ENCODE data around the gene BRD3.
"Not testable (repeated sequence)": the region's sequence is repeated elsewhere in the genome, so short reads cannot be mapped to it uniquely, and the experiment has no call there.

BRD3 gene

GRCh38 chr9:134067904-134068743, at the start of gene BRD3:
Gene BRD3, minus strand, starts transcription at chr9:134068026. Its CDS starts 14,549 bp downstream, at chr9:134053477.
- peak; percentile 57 to 58 for DNase-seq (ENCODE audit: low read depth in 2 of 2)

- DNase-seq (ENCODE audit: low read depth in 2 of 2), result no peak
These were observed 44.7 kb upstream of the BRD3 start for GRCh38 chr9:134112561-134112960.

GRCh38 chr9:134111064-134111463, 43.2 kb upstream of the BRD3 start:
- no peak for DNase-seq (ENCODE audit: low read depth in 2 of 2)

GRCh38 chr9:134103391-134103998, 35.7 kb upstream of the BRD3 start:
- no peak for DNase-seq (ENCODE audit: low read depth in 2 of 2)

GRCh38 chr9:134101623-134102149, 33.9 kb upstream of the BRD3 start:
- DNase-seq (ENCODE audit: low read depth in 2 of 2), result no peak

GRCh38 chr9:134101133-134101532, 33.3 kb upstream of the BRD3 start:
- DNase-seq (ENCODE audit: low read depth in 2 of 2), result not testable (repeated sequence)

GRCh38 chr9:134100040-134100439, 32.2 kb upstream of the BRD3 start:
- DNase-seq (ENCODE audit: low read depth in 2 of 2), result no peak

GRCh38 chr9:134099123-134099761, 31.4 kb upstream of the BRD3 start:
- peak in 1 of 2 donors; percentile 32 for DNase-seq (ENCODE audit: low read depth in 2 of 2)

- no peak for DNase-seq (ENCODE audit: low read depth in 2 of 2)
These were observed 22.1 kb upstream of the BRD3 start for GRCh38 chr9:134089972-134090371.

GRCh38 chr9:134088063-134088725, 20.4 kb upstream of the BRD3 start:
- DNase-seq (ENCODE audit: low read depth in 2 of 2), result no peak

GRCh38 chr9:134085674-134086073, 17.8 kb upstream of the BRD3 start:
- no peak for DNase-seq (ENCODE audit: low read depth in 2 of 2)

GRCh38 chr9:134083451-134083850, 15.6 kb upstream of the BRD3 start:
- no peak for DNase-seq (ENCODE audit: low read depth in 2 of 2)

GRCh38 chr9:134076644-134077043, 8.8 kb upstream of the BRD3 start:
- DNase-seq (ENCODE audit: low read depth in 2 of 2), result no peak

GRCh38 chr9:134075689-134076088, 7.9 kb upstream of the BRD3 start:
- DNase-seq (ENCODE audit: low read depth in 2 of 2), result not testable (repeated sequence)

GRCh38 chr9:134073500-134073899, 5.7 kb upstream of the BRD3 start:
- DNase-seq (ENCODE audit: low read depth in 2 of 2), result no peak

GRCh38 chr9:134072683-134073082, 4.9 kb upstream of the BRD3 start:
- not testable (repeated sequence) for DNase-seq (ENCODE audit: low read depth in 2 of 2)

- DNase-seq (ENCODE audit: low read depth in 2 of 2), result no peak
These were observed 3.3 kb upstream of the BRD3 start for GRCh38 chr9:134071149-134071548.

- no peak for DNase-seq (ENCODE audit: low read depth in 2 of 2)
These were observed 1.9 kb upstream of the BRD3 start for GRCh38 chr9:134069480-134070399.

- no peak for DNase-seq (ENCODE audit: low read depth in 2 of 2)
These were observed 1.1 kb upstream of the BRD3 start for GRCh38 chr9:134068744-134069479.
